HEK293T (cell line): Measurements from ENCODE around the gene TMEM260.

ENCODE experiments used
- ARNT ChIP-seq: fragments of 450-650 bp; IDR thresholded peaks from 2 replicates; pipeline ENCODE4 v1.6.1; 2017; ENCODE audit warnings: mild to moderate bottlenecking
- BHLHE40 ChIP-seq: fragments of 450-650 bp; IDR thresholded peaks from 2 replicates; pipeline ENCODE4 v1.6.1; 2016; ENCODE audit warnings: mild to moderate bottlenecking, moderate library complexity, borderline replicate concordance
- CTBP1 ChIP-seq: fragments of 450-650 bp; IDR thresholded peaks from 2 replicates; pipeline ENCODE4 v1.6.1; 2016; ENCODE audit warnings: borderline replicate concordance
- FOXA1 ChIP-seq: fragments of 450-650 bp; IDR thresholded peaks from 2 replicates; pipeline ENCODE4 v1.6.1; 2016; ENCODE audit warnings: mild to moderate bottlenecking
- FOXK2 ChIP-seq: fragments of 450-650 bp; IDR thresholded peaks from 2 replicates; pipeline ENCODE4 v1.6.1; 2016; ENCODE audit warnings: mild to moderate bottlenecking
- FOXM1 ChIP-seq: fragments of 450-650 bp; IDR thresholded peaks from 2 replicates; pipeline ENCODE4 v1.6.1; 2017; ENCODE audit warnings: mild to moderate bottlenecking, borderline replicate concordance
- NFRKB ChIP-seq: fragments of 450-650 bp; IDR thresholded peaks from 2 replicates; pipeline ENCODE4 v1.6.1; 2016; ENCODE audit warnings: mild to moderate bottlenecking, moderate library complexity
- SUZ12 ChIP-seq: fragments of 450-650 bp; IDR thresholded peaks from 2 replicates; pipeline ENCODE4 v1.6.1; 2016; ENCODE audit warnings: mild to moderate bottlenecking
- TF ChIP-seq, protein P1 (sequence below): fragments of 450-650 bp; IDR thresholded peaks from 2 replicates; pipeline ENCODE4 v1.6.1; 2016

- no peak for TF ChIP-seq BHLHE40
- TF ChIP-seq ARNT: no peak
- TF ChIP-seq, protein P1, sequence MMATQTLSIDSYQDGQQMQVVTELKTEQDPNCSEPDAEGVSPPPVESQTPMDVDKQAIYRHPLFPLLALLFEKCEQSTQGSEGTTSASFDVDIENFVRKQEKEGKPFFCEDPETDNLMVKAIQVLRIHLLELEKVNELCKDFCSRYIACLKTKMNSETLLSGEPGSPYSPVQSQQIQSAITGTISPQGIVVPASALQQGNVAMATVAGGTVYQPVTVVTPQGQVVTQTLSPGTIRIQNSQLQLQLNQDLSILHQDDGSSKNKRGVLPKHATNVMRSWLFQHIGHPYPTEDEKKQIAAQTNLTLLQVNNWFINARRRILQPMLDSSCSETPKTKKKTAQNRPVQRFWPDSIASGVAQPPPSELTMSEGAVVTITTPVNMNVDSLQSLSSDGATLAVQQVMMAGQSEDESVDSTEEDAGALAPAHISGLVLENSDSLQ: no peak
- TF ChIP-seq FOXM1: no peak
- no peak for TF ChIP-seq NFRKB
- no peak for TF ChIP-seq CTBP1
- TF ChIP-seq FOXA1: no peak
- no peak for TF ChIP-seq SUZ12
- no peak for TF ChIP-seq FOXK2
These were observed 107.5 kb downstream of the TMEM260 start for GRCh38 chr14:56687123-56687522.
